ENCODE data around the gene PYCR2. TPM values are rescaled to one million over a fixed set of nuclear protein-coding genes. Genes with fewer than 3 reads are reported as not detected.

Gene PYCR2
- total and polyA plus RNA-seq, 2 donors (not counting 1 experiment from before 2014, with no cell fraction given) = 28.6 to 32.4 TPM

- Histone ChIP-seq H3K9me3 (ENCODE audit: control insufficient read depth, insufficient read depth, low read depth, low read length) (no peaks in the 10 kb centered on the region), H3K9ac (ENCODE audit: insufficient read depth, low read length) (no peak overlapping the region), H3K27ac (ENCODE audit: insufficient read depth, low read length) (no peak overlapping the region), H3K36me3 (ENCODE audit: control insufficient read depth, insufficient read depth, low read length) (no peaks in the 10 kb centered on the region), H3K4me1 (ENCODE audit: control insufficient read depth, extremely low read depth, insufficient read depth, low read length) (peaks cover 6% of the 10 kb centered on the region), H4K20me1 (ENCODE audit: control insufficient read depth, extremely low read depth, insufficient read depth, low read length) (no peaks in the 10 kb centered on the region), H3K27me3 (ENCODE audit: control insufficient read depth, insufficient read depth, low read length) (no peaks in the 10 kb centered on the region), H3K4me3 (replicated peaks in 1 of 4; ENCODE audit: control extremely low read depth in 1 of 4, insufficient read depth in 1 of 4, low read depth in 3 of 4, low read length in 4 of 4) (no peak overlapping the region), H3K4me2 (ENCODE audit: extremely low read depth, insufficient read depth, low read length) (no peak overlapping the region), H3K79me2 (ENCODE audit: control insufficient read depth, insufficient read depth, low read length) (no peaks in the 10 kb centered on the region), H2AFZ (ENCODE audit: low read length) (no peak overlapping the region)
- no peak for DNase-seq (ENCODE audit: low read depth in 2 of 2)
- TF ChIP-seq CTCF (conservative IDR thresholded peaks at IDR 0.05 in 1 of 2, IDR thresholded peaks at IDR 0.05 in 1 of 2; ENCODE audit: low read depth in 1 of 2, low read length in 2 of 2) (no peak), EZH2 (IDR thresholded peaks at IDR 0.05; ENCODE audit: low read length, missing control alignments) (no peak)
Observed at GRCh38 chr1:225887030-225887314, 37.1 kb downstream of the PYCR2 start.

GRCh38 chr1:225886159-225887029 lies 37.7 kb downstream of the PYCR2 start:
- H4K20me1 ChIP-seq (ENCODE audit: control insufficient read depth, extremely low read depth, insufficient read depth, low read length) = no peaks in the 10 kb centered on the region
- H3K27me3 ChIP-seq (ENCODE audit: control insufficient read depth, insufficient read depth, low read length) = no peaks in the 10 kb centered on the region
- no peak overlapping the region for H3K4me2 ChIP-seq (ENCODE audit: extremely low read depth, insufficient read depth, low read length)
- no peak overlapping the region for H3K27ac ChIP-seq (ENCODE audit: insufficient read depth, low read length)
- DNase-seq (ENCODE audit: low read depth in 2 of 2) = no peak
- no peaks in the 10 kb centered on the region for H3K36me3 ChIP-seq (ENCODE audit: control insufficient read depth, insufficient read depth, low read length)
- H3K4me3 ChIP-seq (replicated peaks in 1 of 4; ENCODE audit: control extremely low read depth in 1 of 4, insufficient read depth in 1 of 4, low read depth in 3 of 4, low read length in 4 of 4) = no peak overlapping the region
- TF ChIP-seq CTCF (conservative IDR thresholded peaks at IDR 0.05 in 1 of 2, IDR thresholded peaks at IDR 0.05 in 1 of 2; ENCODE audit: low read depth in 1 of 2, low read length in 2 of 2) = no peak
- TF ChIP-seq EZH2 (IDR thresholded peaks at IDR 0.05; ENCODE audit: low read length, missing control alignments) = no peak
- H2AFZ ChIP-seq (ENCODE audit: low read length) = no peak overlapping the region
- H3K4me1 ChIP-seq (ENCODE audit: control insufficient read depth, extremely low read depth, insufficient read depth, low read length) = peaks cover 8% of the 10 kb centered on the region
- no peaks in the 10 kb centered on the region for H3K9me3 ChIP-seq (ENCODE audit: control insufficient read depth, insufficient read depth, low read depth, low read length)
- H3K79me2 ChIP-seq (ENCODE audit: control insufficient read depth, insufficient read depth, low read length) = peaks cover 1% of the 10 kb centered on the region
- no peak overlapping the region for H3K9ac ChIP-seq (ENCODE audit: insufficient read depth, low read length)

GRCh38 chr1:225885336-225885735 lies 38.7 kb downstream of the PYCR2 start:
- Histone ChIP-seq H4K20me1 (ENCODE audit: control insufficient read depth, extremely low read depth, insufficient read depth, low read length) (no peaks in the 10 kb centered on the region), H3K4me1 (ENCODE audit: control insufficient read depth, extremely low read depth, insufficient read depth, low read length) (peaks cover 8% of the 10 kb centered on the region), H3K4me3 (replicated peaks in 1 of 4; ENCODE audit: control extremely low read depth in 1 of 4, insufficient read depth in 1 of 4, low read depth in 3 of 4, low read length in 4 of 4) (no peak overlapping the region), H3K27me3 (ENCODE audit: control insufficient read depth, insufficient read depth, low read length) (no peaks in the 10 kb centered on the region), H3K27ac (ENCODE audit: insufficient read depth, low read length) (no peak overlapping the region), H3K9me3 (ENCODE audit: control insufficient read depth, insufficient read depth, low read depth, low read length) (no peaks in the 10 kb centered on the region), H3K36me3 (ENCODE audit: control insufficient read depth, insufficient read depth, low read length) (no peaks in the 10 kb centered on the region), H3K9ac (ENCODE audit: insufficient read depth, low read length) (no peak overlapping the region), H2AFZ (ENCODE audit: low read length) (no peak overlapping the region), H3K4me2 (ENCODE audit: extremely low read depth, insufficient read depth, low read length) (no peak overlapping the region), H3K79me2 (ENCODE audit: control insufficient read depth, insufficient read depth, low read length) (peaks cover 5% of the 10 kb centered on the region)
- no peak for DNase-seq (ENCODE audit: low read depth in 2 of 2)
- TF ChIP-seq CTCF (conservative IDR thresholded peaks at IDR 0.05 in 1 of 2, IDR thresholded peaks at IDR 0.05 in 1 of 2; ENCODE audit: low read depth in 1 of 2, low read length in 2 of 2) (no peak), EZH2 (IDR thresholded peaks at IDR 0.05; ENCODE audit: low read length, missing control alignments) (no peak)

All from fibroblast of lung (primary cell).